Activated CD8-positive, alpha-beta T cell treated with anti-CD3 and anti-CD28 coated beads for 36 hours (primary cell): ENCODE data around the gene SDF2. TPM values are rescaled to one million over a fixed set of nuclear protein-coding genes. Genes with fewer than 3 reads are reported as not detected.

Experiments
- ATAC-seq: fragments of 200-7000 bp; cut with Tn5 transposase; one replicate; pipeline ENCODE4 v1.10.0; 2021; ENCODE audit warnings: mild to moderate bottlenecking, moderate library complexity
- CTCF ChIA-PET: fragments of 350-600 bp; sonication (Branson Sonifier 250); formaldehyde crosslinking; loops from one replicate; lab custom pipeline; 2021; ENCODE audit warnings: antibody characterized with exemption; lab: Charles Lee
- POLR2A ChIA-PET: fragments of 350-600 bp; sonication (Branson Sonifier 250); formaldehyde crosslinking; loops from one replicate; lab custom pipeline; 2021; ENCODE audit warnings: antibody characterized with exemption; lab: Charles Lee
- DNase-seq: peaks from one replicate; pipeline ENCODE4 v3.0.0-alpha.2; 2020
- H3K27ac Mint-ChIP-seq: one replicate; pipeline ENCODE4 v1.8.0; 2021; ENCODE audit warnings: mild to moderate bottlenecking, mixed read lengths
- H3K27me3 Mint-ChIP-seq: one replicate; pipeline ENCODE4 v1.8.0; 2021; ENCODE audit warnings: mixed read lengths
- H3K36me3 Mint-ChIP-seq: one replicate; pipeline ENCODE4 v1.8.0; 2021; ENCODE audit warnings: low read depth, mixed read lengths
- H3K4me1 Mint-ChIP-seq: one replicate; pipeline ENCODE4 v1.8.0; 2021; ENCODE audit warnings: low read depth, mixed read lengths
- H3K4me3 Mint-ChIP-seq: one replicate; pipeline ENCODE4 v1.8.0; 2021; ENCODE audit warnings: mild to moderate bottlenecking, moderate library complexity, mixed read lengths
- H3K9me3 Mint-ChIP-seq: one replicate; pipeline ENCODE4 v1.8.0; 2021; ENCODE audit warnings: mixed read lengths
- CTCF ChIP-seq: fragments of 200-600 bp; IDR thresholded peaks from one replicate; pipeline ENCODE4 v1.8.0; 2022; ENCODE audit warnings: antibody characterized with exemption, mild to moderate bottlenecking
- intact Hi-C: fragments of 100-400 bp; cut with micrococcal nuclease; formaldehyde crosslinking; loops from one replicate; pipeline ENCODE4 v1.10.0; 2022
- total RNA-seq, 2 experiments: library from RNA; stranded (reverse); gene quantifications; one replicate each; pipeline ENCODE4 v1.2.3, GENCODE V29; 2021

SDF2 gene
- total RNA-seq, 2 experiments from 2014 or later: 37.4 to 39.0 TPM

- Mint-ChIP-seq H3K36me3 (peaks cover 49% of the 10 kb centered on the region), H3K27ac (no peak overlapping the region), H3K4me1 (no peaks in the 10 kb centered on the region), H3K27me3 (no peaks in the 10 kb centered on the region), H3K4me3 (no peak overlapping the region), H3K9me3 (no peaks in the 10 kb centered on the region)
- ATAC-seq: no peak
- ChIA-PET POLR2A (interaction anchor here (0.9 to 1.0 kb wide), 2 partner anchors 11 to 13 kb away, joined by 3 to 4 read pairs; partner anchors contain the start of gene PROCA1), CTCF (no interaction called here)
- DNase-seq: no peak
- intact Hi-C loops: no loop called here
- TF ChIP-seq CTCF: no peak
These were observed 36.7 kb upstream of the SDF2 start for GRCh38 chr17:28698253-28698941.

- Mint-ChIP-seq H3K4me1 (no peaks in the 10 kb centered on the region), H3K27ac (no peak overlapping the region), H3K9me3 (no peaks in the 10 kb centered on the region), H3K27me3 (no peaks in the 10 kb centered on the region), H3K4me3 (no peak overlapping the region), H3K36me3 (peaks cover 51% of the 10 kb centered on the region)
- POLR2A ChIA-PET: interaction anchor here (0.8 to 1.7 kb wide), 3 partner anchors 11 to 116 kb away, joined by 3 to 4 read pairs (median 3); no protein-coding TSS in a partner anchor
- CTCF ChIA-PET: no interaction called here
- TF ChIP-seq CTCF: no peak
- DNase-seq (no peak), ATAC-seq (no peak)
- intact Hi-C loops: no loop called here
These were observed 32.2 kb upstream of the SDF2 start for GRCh38 chr17:28693869-28694268.

DNA sequence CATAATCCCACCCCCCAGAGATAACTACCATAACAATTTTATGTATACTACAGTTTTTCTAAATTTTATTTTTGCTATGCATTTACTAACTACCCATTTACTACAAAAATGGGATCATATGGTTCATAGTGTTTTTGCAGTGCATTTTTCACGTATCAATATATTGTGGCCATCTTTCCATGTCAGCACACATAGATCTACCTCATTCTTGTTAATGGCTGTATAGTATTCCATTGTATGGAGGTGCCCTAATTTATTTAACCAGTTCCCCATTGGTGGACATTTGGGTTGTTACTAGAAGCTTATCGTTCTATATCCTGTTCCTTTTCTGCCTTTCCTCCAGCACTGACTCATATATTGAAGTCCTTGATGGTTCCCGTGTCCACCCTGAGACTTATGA, 27.3 kb upstream of the SDF2 start:
- POLR2A ChIA-PET: interaction anchor here (0.6 to 3.8 kb wide), 6 partner anchors 11 to 87 kb away, joined by 3 to 14 read pairs (median 5); partner anchors contain the start of gene PROCA1
- no peak overlapping the region for H3K27ac Mint-ChIP-seq
- H3K4me3 Mint-ChIP-seq: no peak overlapping the region
- H3K36me3 Mint-ChIP-seq: peaks cover 68% of the 10 kb centered on the region
- CTCF ChIA-PET: interaction anchor here (0.8 to 1.4 kb wide), 2 partner anchors 14 to 77 kb away, joined by 3 to 5 read pairs; no protein-coding TSS in a partner anchor
- H3K4me1 Mint-ChIP-seq: no peaks in the 10 kb centered on the region
- TF ChIP-seq CTCF: no peak
- H3K27me3 Mint-ChIP-seq: no peaks in the 10 kb centered on the region
- no peaks in the 10 kb centered on the region for H3K9me3 Mint-ChIP-seq
- intact Hi-C loops: no loop called here
- ATAC-seq (no peak), DNase-seq (no peak)

DNA sequence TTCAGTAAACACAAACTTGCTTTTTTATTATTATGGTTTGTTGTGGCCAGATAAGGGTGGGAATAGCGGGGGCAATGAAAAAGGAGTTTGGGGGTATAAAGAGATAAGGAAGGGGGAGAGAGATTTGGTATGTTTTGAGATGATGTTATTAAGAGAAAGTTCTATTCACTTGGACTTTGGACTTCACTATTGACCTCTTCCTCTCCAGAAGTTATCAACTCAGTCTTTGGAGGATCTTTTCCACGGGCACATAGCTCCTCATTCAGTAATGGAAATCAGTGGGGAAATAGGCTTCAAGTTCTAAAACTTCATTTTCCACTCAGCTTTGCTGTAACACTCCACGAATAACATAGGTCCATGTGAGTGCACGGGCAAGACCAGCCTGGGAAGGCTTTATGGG, 26.8 kb upstream of the SDF2 start:
- ATAC-seq (no peak), DNase-seq (no peak)
- peaks cover 66% of the 10 kb centered on the region for H3K36me3 Mint-ChIP-seq
- no peaks in the 10 kb centered on the region for H3K4me1 Mint-ChIP-seq
- CTCF ChIA-PET: interaction anchor here (0.7 to 1.7 kb wide), 3 partner anchors 13 to 75 kb away, joined by 3 to 5 read pairs (median 4); no protein-coding TSS in a partner anchor
- no peaks in the 10 kb centered on the region for H3K9me3 Mint-ChIP-seq
- H3K27me3 Mint-ChIP-seq: no peaks in the 10 kb centered on the region
- H3K27ac Mint-ChIP-seq: no peak overlapping the region
- POLR2A ChIA-PET: interaction anchor here (0.6 to 3.8 kb wide), 5 partner anchors 11 to 86 kb away, joined by 3 to 14 read pairs (median 6); partner anchors contain the start of gene PROCA1
- intact Hi-C loops: no loop called here
- H3K4me3 Mint-ChIP-seq: no peak overlapping the region
- no peak for TF ChIP-seq CTCF

- POLR2A ChIA-PET: interaction anchor here (0.6 kb wide), 1 partner anchor 10 kb away, joined by 3 read pairs; no protein-coding TSS in a partner anchor
These were observed 24.6 kb upstream of the SDF2 start for GRCh38 chr17:28686296-28686695.

More at GRCh38 chr17:28686296-28686695, 24.6 kb upstream of the SDF2 start:
- Mint-ChIP-seq H3K4me1 (no peaks in the 10 kb centered on the region), H3K27ac (no peak overlapping the region), H3K4me3 (no peak overlapping the region), H3K36me3 (peaks cover 72% of the 10 kb centered on the region), H3K27me3 (no peaks in the 10 kb centered on the region), H3K9me3 (no peaks in the 10 kb centered on the region)
- no peak for DNase-seq
- CTCF ChIA-PET: interaction anchor here (1.3 kb wide), 1 partner anchor 25 kb away, joined by 3 read pairs; the partner anchor contains the start of gene PROCA1
- no peak for TF ChIP-seq CTCF
- ATAC-seq: no peak
- intact Hi-C loops: no loop called here
